Brain microvascular endothelial cell (primary cell): ENCODE results near the gene ATF5.
"Not testable (repeated sequence)": the region's sequence is repeated elsewhere in the genome, so short reads cannot be mapped to it uniquely, and the experiment has no call there.

Experiments
- DNase-seq: peaks from one replicate; pipeline ENCODE4 v3.0.0-alpha.2; 2020
- H3K27ac ChIP-seq: fragments of 250-450 bp; sonication (Bioruptor Pico); 2 replicates; pipeline ENCODE4 v1.5.1; 2020; ENCODE audit warnings: mild to moderate bottlenecking, moderate library complexity
- H3K27me3 ChIP-seq: fragments of 250-450 bp; sonication (Bioruptor Pico); replicated peaks from 2 replicates; pipeline ENCODE4 v1.5.1; 2020; ENCODE audit warnings: mild to moderate bottlenecking
- H3K36me3 ChIP-seq: fragments of 250-450 bp; sonication (Bioruptor Pico); replicated peaks from 2 replicates; pipeline ENCODE4 v1.5.1; 2020; ENCODE audit warnings: mild to moderate bottlenecking
- H3K4me3 ChIP-seq: 2 replicates; pipeline ENCODE4 v1.5.1; 2011; ENCODE audit warnings: low read depth, mild to moderate bottlenecking, control low read depth, low read length, moderate library complexity
- in situ Hi-C: cut with HindIII; loops from 2 replicates; pipeline ENCODE4 v1.10.0; 2017; ENCODE audit warnings: low sequenced_read_pairs, low pct_ligation_motif_present
- TF ChIP-seq, protein P1 (sequence below): IDR thresholded peaks from 2 replicates; pipeline ENCODE4 v1.5.1; 2011; ENCODE audit warnings: low read depth, mild to moderate bottlenecking, moderate library complexity, low read length, control low read depth, inconsistent platforms; ENCODE audit errors: missing control alignments

Gene ATF5

DNA sequence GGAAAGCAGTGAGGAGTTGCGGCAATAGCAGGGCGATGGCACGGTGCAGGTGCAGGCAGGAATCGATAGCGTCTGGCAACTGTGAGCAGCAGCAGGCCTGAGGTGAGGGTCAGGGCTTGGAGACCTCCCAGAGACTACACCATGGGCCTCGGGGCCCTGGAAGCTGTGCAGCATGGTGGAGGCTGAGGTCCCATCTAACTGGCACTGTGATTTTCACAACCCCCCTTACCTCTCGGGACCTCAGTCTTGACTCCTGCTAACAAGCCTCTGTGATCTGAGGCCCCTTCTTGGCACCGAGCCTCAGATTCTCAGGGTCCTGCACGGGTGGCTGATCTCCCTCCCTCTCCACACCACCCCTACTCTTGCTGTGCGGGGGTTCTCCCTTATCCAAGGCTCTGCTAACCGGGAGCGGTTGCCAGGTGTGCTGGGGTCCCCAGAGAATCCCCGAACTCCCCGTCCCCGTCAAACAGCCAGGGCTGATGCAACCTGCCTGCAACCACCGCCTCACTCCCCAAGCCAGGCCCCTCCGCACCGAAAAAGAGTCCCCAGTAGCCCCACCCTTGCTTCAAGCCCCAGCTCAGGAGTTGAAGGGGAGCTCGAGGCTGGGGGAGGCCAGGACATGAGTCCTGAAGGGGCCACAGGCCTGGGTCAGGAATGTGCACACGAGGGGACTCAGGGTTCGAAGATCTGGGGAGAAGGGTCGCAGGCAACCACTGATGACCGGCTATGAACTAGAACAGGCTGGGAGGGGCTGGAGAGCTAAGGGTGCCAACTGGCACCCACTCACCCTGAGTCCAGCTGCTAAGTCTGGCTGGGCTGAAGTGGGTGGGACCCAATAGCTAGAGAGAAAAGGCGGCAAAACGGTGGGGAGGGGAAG is 4.8 kb upstream of the ATF5 start:
- in situ Hi-C loops: no loop called here
- no peak for DNase-seq
- Histone ChIP-seq H3K27me3 (no peaks in the 10 kb centered on the region), H3K4me3 (no peak overlapping the region), H3K36me3 (peaks cover 24% of the 10 kb centered on the region), H3K27ac (no peak overlapping the region)
- TF ChIP-seq, protein P1, sequence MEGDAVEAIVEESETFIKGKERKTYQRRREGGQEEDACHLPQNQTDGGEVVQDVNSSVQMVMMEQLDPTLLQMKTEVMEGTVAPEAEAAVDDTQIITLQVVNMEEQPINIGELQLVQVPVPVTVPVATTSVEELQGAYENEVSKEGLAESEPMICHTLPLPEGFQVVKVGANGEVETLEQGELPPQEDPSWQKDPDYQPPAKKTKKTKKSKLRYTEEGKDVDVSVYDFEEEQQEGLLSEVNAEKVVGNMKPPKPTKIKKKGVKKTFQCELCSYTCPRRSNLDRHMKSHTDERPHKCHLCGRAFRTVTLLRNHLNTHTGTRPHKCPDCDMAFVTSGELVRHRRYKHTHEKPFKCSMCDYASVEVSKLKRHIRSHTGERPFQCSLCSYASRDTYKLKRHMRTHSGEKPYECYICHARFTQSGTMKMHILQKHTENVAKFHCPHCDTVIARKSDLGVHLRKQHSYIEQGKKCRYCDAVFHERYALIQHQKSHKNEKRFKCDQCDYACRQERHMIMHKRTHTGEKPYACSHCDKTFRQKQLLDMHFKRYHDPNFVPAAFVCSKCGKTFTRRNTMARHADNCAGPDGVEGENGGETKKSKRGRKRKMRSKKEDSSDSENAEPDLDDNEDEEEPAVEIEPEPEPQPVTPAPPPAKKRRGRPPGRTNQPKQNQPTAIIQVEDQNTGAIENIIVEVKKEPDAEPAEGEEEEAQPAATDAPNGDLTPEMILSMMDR: no peak

- peaks cover 24% of the 10 kb centered on the region for H3K36me3 ChIP-seq
- H3K27me3 ChIP-seq, DNase-seq, H3K27ac ChIP-seq, in situ Hi-C loops, H3K4me3 ChIP-seq: not testable (repeated sequence)
Measured at GRCh38 chr19:49924881-49925210, 4.2 kb upstream of the ATF5 start.

- peaks cover 22% of the 10 kb centered on the region for H3K36me3 ChIP-seq
- in situ Hi-C loops: no loop called here
Measured at GRCh38 chr19:49925486-49925885, 3.5 kb upstream of the ATF5 start.

GRCh38 chr19:49926515-49926914 is 2.5 kb upstream of the ATF5 start:
- Histone ChIP-seq H3K27me3 (no peaks in the 10 kb centered on the region), H3K4me3 (no peak overlapping the region), H3K27ac (no peak overlapping the region), H3K36me3 (peaks cover 22% of the 10 kb centered on the region)
- TF ChIP-seq, protein P1: no peak
- in situ Hi-C loops: no loop called here
- DNase-seq: no peak

More at GRCh38 chr19:49925486-49925885, 3.5 kb upstream of the ATF5 start:
- TF ChIP-seq, protein P1: no peak
- no peak for DNase-seq
- Histone ChIP-seq H3K4me3 (no peak overlapping the region), H3K27me3 (no peaks in the 10 kb centered on the region), H3K27ac (no peak overlapping the region)

- in situ Hi-C loops: no loop called here
- Histone ChIP-seq H3K36me3 (peaks cover 29% of the 10 kb centered on the region), H3K4me3 (peak overlapping the region; percentile 12), H3K27ac (no peak overlapping the region), H3K27me3 (no peaks in the 10 kb centered on the region)
- TF ChIP-seq, protein P1: no peak
- DNase-seq: no peak
Measured at GRCh38 chr19:49927526-49928264, 1.3 kb upstream of the ATF5 start.

DNA sequence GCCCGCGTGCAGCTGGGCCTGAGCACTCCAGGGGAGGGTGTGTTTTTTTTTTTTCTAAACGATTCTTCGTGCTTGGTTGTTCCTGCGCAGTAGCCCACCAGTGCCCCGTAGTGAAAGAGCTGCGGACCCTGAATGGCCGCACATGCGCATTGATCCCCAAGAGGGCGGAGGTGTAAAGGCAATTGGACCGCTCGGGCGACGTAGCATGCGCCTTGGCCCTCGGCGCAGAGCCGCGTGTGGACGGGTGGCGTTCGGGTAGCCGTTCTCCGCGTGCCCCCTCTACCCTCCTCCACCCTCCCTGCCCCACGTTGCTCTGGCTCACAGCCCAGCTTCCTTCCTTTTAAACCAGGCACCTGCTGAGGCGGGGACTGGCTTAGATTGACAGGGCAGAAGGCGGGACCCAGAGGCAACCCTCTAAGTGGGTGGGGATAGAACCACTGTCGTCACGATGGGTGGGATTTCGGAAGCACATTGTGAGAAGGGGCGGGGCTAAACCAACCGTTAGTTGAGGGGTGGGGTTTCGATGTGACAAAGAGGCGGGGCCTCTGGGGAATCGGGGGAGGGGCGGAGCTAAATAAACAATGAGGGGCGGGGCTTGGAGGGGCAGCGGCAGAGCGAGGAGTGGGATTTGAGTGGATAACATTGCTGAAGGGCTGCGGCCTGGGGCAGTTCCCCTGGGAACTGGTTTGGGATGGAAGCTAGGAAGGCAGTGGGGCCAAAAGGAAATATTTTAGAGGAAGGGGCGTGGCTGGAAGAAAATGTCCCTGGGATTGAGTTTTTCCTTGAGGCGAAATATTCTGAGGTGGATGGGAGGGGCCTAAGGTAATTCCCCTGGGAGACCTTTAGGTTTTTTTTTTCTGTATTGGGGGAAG is 842 bp downstream of the ATF5 start:
- peak overlapping the region; percentile 86 for H3K27ac ChIP-seq
- TF ChIP-seq, protein P1: no peak
- peak overlapping the region; percentile 96 for H3K4me3 ChIP-seq
- DNase-seq: peak; percentile 94
- in situ Hi-C loops: no loop called here
- peaks cover 22% of the 10 kb centered on the region for H3K36me3 ChIP-seq
- H3K27me3 ChIP-seq: no peaks in the 10 kb centered on the region
